Keratinocyte (primary cell): ENCODE measurements around the gene TSHZ1.

Source experiments
- CTCF ChIP-seq, 3 experiments: IDR thresholded peaks in 1 of 3; conservative IDR thresholded peaks in 1 of 3; optimal IDR thresholded peaks in 1 of 3; 2 replicates in 2 of 3; 3 replicates in 1 of 3; pipeline versions ENCODE3 to v1.5.1; 2011; ENCODE audit warnings: low read length in 3 of 3, mild to moderate bottlenecking in 3 of 3, moderate library complexity in 2 of 3, control low read depth in 1 of 3, inconsistent platforms in 1 of 3; ENCODE audit not compliant: insufficient read depth in 2 of 3; ENCODE audit errors: extremely low read depth in 1 of 3
- EZH2 ChIP-seq: IDR thresholded peaks from one replicate; pipeline ENCODE4 v1.6.1; 2012; ENCODE audit warnings: inconsistent platforms, mild to moderate bottlenecking, low read length, moderate library complexity

- TF ChIP-seq CTCF (optimal IDR thresholded peaks at IDR 0.05 in 1 of 3, IDR thresholded peaks at IDR 0.05 in 1 of 3, conservative IDR thresholded peaks at IDR 0.05 in 1 of 3; ENCODE audit: extremely low read depth in 1 of 3, insufficient read depth in 2 of 3, low read length in 3 of 3) = no peak
- no peak for TF ChIP-seq EZH2
Measured at GRCh38 chr18:75255094-75255493, 44.5 kb downstream of the TSHZ1 start.
